HG03457 (cell line): Measurements from ENCODE around the gene DLG5.
"Not testable (repeated sequence)": the region's sequence is repeated elsewhere in the genome, so short reads cannot be mapped to it uniquely, and the experiment has no call there.

Experiments
- ATAC-seq: cut with Tn5 transposase; IDR thresholded peaks from one replicate; pipeline ENCODE4 v1.9.1; 2021; ENCODE audit warnings: moderate number of reproducible peaks; ENCODE audit not compliant: unreplicated experiment

DLG5 gene

GRCh38 chr10:77776487-77776886 lies 150.1 kb downstream of the DLG5 start:
- no peak for ATAC-seq

DNA sequence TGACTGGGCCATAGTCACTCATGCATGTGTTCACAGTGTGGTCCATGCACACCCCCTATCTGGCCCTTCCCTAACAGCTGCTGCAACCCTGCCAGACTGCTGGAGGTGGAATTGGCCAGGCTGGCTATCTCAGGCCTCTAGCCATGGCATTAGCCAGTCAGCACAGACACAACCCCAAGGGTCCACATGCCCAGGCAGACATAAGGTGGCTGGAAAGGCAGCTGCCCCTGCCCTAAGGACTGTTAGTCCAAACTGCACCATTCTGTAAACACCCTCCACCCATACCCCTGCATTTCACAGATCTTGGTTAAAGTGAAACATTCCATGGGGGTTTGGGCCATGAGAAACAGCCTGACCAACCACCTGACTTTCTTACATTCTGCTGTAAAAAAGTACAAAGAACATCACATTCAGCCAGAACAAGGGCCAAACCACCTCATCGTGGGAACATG lies 151.6 kb downstream of the DLG5 start:
- ATAC-seq, result no peak

DNA sequence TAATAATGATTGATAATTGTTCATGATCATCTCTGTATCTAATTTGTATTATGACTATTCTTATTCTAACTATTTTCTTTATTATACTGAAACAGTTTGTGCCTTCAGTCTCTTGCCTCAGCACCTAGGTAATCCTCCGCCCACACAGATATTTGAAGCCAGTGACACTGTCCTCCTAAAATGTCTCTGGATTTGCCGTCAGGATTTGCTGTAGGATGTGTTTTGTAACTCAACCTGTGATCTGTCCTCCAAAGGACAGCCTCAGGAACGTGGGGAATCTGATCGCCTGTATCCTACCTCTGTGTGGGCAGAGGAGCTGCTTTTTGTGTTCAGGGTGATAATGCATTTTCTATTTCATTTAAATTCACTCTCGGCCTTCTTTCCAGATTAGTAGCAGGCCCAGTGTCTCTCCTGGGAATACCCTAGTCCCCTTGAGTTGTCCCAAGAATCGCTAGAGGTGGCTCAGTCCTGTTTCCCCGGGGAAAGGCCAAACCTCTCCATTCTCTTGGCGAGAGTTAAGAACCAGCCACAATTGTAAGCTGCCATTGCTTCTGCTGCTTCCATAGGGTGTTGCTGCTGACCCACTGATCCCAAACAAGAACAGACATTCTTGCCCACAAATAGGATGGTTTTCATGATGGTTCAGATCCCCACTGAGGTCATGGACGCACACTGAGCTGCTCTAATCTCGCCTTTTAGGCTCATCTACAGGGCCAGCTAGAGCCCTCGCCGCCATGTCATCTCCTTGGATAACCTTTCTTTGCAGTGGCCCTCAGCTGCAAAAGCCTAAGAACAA lies 152.7 kb downstream of the DLG5 start:
- ATAC-seq, result no peak

- not testable (repeated sequence) for ATAC-seq
Observed at GRCh38 chr10:77772852-77773600, 153.5 kb downstream of the DLG5 start.

DNA sequence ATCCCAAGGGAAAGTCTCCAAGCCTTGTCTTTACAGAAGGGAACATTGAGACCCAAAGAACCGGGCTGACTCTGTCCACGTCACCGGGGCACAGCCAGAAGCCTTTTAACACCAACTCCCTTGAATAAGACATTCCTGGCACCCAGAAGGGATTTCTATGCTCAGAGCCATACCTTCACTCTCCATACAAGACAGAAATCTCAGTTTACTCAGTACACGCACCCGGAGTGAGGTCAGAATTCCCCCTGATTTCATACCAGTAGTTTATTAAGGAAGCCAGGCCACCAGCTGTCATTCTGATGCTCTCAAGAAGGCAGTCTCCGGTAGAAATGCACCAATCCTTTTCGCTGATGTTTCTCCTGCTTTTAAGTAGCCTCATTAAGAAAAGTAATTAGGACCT lies 154.7 kb downstream of the DLG5 start:
- ATAC-seq, result no peak

- ATAC-seq, result no peak
Observed at GRCh38 chr10:77771450-77771849, 155.1 kb downstream of the DLG5 start.

DNA sequence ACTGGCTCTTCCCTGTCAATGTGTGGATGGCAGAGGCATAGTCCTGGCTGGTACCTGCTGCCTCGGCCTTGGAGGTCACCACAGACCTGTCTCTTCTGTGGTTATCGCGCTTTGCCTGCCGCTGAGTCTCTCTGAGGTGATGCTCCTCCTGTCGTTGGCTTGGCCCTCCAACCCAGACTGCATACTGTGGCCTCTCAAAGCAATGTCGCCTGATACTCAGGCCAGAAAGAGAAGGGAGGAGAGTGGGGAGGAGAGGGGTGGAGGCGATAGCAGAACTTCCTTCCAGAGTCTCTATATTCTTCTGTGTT lies 155.7 kb downstream of the DLG5 start:
- ATAC-seq, result no peak

- no peak for ATAC-seq
Observed at GRCh38 chr10:77770081-77770867, 156.3 kb downstream of the DLG5 start.

DNA sequence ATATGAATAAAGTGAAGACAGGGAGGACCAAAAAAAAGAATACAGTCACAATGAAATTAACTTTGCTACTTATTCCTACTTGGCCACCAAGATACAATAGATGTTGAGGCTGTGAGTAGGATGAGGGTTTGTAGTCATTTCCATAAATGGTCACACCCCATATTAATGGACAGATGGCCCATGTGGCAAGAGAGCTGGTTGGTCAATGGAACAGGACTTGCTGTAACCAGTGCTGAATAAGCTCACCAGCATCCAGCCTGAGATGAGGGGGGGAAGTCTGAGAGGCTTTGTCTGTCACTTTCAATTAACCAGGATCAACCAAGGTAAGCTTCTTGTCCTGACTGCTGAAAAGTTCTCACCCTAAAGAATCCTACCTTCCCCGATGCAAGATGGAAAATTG lies 158.5 kb downstream of the DLG5 start:
- ATAC-seq, result no peak

- no peak for ATAC-seq
Observed at GRCh38 chr10:77763453-77764430, 162.8 kb downstream of the DLG5 start.

DNA sequence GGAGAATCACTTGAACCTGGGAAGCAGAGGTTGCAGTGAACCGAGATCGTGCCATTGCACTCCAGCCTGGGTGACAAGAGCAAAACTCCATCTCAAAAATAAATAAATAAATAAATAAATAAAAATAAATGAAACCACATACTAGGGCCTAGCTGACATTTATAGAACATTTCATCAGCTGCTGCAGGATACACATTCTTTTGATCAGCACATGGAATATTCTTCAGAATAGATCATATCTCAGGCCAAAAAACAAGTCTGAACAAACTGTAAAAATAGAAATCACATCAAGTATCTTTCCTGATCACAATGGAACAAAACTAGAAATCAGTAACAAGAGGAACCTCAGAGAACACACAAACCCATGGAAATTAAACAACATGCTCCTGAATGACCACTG lies 168.1 kb downstream of the DLG5 start:
- not testable (repeated sequence) for ATAC-seq

- no peak for ATAC-seq
Observed at GRCh38 chr10:77756319-77757232, 170.0 kb downstream of the DLG5 start.

GRCh38 chr10:77746047-77746707 lies 180.4 kb downstream of the DLG5 start:
- no peak for ATAC-seq

- ATAC-seq, result no peak
Observed at GRCh38 chr10:77744245-77744644, 182.3 kb downstream of the DLG5 start.

- no peak for ATAC-seq
Observed at GRCh38 chr10:77742172-77742571, 184.4 kb downstream of the DLG5 start.

GRCh38 chr10:77741746-77742145 lies 184.8 kb downstream of the DLG5 start:
- no peak for ATAC-seq
